ENCODE data around the gene TRIM17.

DNA sequence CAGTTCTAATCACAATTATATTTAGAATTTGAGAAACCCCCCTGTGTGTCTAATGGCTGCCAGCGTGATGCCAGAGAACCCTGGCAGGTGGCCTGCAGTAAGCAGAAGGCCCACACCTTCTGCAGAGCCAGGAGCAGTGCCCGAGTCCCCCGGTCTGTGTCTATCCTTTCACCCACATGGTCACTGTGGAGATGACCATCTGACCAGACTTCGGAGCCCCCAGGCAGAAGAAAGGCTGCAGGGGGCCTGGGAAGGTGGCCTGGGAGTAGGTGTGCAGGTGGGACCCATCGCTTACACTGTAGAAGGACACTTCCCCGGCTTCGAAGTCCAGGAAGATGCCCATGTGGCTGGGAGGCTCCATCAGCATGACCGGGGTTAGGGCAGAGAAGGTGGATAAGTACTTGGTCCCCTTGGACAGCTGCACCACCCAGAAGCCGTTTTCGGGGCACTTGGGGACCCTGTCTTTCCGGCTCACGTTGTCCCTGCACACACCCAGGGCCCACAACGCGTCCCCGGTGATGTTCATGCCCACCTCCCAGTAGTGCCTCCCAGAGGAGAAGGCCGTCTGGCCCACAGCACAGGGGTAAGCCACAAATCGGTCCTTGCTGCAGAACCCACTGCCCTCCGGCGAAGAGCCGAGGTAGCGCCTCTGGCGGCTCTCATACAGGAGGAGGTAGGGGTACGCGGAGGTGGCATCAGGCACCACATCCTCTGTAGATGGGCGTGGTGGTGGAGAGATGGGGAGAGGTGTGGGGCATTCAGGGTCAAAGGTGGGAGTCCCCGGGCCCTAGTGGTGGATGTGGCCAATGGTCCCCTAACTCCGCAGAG is 8.4 kb downstream of the TRIM17 start:
- TF ChIP-seq, protein P1, sequence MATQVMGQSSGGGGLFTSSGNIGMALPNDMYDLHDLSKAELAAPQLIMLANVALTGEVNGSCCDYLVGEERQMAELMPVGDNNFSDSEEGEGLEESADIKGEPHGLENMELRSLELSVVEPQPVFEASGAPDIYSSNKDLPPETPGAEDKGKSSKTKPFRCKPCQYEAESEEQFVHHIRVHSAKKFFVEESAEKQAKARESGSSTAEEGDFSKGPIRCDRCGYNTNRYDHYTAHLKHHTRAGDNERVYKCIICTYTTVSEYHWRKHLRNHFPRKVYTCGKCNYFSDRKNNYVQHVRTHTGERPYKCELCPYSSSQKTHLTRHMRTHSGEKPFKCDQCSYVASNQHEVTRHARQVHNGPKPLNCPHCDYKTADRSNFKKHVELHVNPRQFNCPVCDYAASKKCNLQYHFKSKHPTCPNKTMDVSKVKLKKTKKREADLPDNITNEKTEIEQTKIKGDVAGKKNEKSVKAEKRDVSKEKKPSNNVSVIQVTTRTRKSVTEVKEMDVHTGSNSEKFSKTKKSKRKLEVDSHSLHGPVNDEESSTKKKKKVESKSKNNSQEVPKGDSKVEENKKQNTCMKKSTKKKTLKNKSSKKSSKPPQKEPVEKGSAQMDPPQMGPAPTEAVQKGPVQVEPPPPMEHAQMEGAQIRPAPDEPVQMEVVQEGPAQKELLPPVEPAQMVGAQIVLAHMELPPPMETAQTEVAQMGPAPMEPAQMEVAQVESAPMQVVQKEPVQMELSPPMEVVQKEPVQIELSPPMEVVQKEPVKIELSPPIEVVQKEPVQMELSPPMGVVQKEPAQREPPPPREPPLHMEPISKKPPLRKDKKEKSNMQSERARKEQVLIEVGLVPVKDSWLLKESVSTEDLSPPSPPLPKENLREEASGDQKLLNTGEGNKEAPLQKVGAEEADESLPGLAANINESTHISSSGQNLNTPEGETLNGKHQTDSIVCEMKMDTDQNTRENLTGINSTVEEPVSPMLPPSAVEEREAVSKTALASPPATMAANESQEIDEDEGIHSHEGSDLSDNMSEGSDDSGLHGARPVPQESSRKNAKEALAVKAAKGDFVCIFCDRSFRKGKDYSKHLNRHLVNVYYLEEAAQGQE (IDR thresholded peaks at IDR 0.05; ENCODE audit: low read depth) = no peak
- TF ChIP-seq EP300 (IDR thresholded peaks at IDR 0.05; ENCODE audit: borderline replicate concordance) (no peak), FOXM1 (IDR thresholded peaks at IDR 0.05; ENCODE audit: borderline replicate concordance, low read depth) (no peak), TAF1 (IDR thresholded peaks at IDR 0.05; ENCODE audit: low read depth) (no peak), TCF12 (IDR thresholded peaks at IDR 0.05; ENCODE audit: low read depth) (no peak), CEBPB (IDR thresholded peaks at IDR 0.05) (no peak), YY1 (IDR thresholded peaks at IDR 0.05; ENCODE audit: low read depth) (no peak), NFIC (IDR thresholded peaks at IDR 0.05) (no peak), RAD21 (IDR thresholded peaks at IDR 0.05; ENCODE audit: low read depth) (no peak), ZBTB7A (IDR thresholded peaks at IDR 0.05; ENCODE audit: low read depth) (no peak), EGR1 (IDR thresholded peaks at IDR 0.05) (no peak), CREB1 (IDR thresholded peaks at IDR 0.05; ENCODE audit: low read depth) (no peak)
- TF ChIP-seq, protein P2, sequence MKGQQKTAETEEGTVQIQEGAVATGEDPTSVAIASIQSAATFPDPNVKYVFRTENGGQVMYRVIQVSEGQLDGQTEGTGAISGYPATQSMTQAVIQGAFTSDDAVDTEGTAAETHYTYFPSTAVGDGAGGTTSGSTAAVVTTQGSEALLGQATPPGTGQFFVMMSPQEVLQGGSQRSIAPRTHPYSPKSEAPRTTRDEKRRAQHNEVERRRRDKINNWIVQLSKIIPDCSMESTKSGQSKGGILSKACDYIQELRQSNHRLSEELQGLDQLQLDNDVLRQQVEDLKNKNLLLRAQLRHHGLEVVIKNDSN (IDR thresholded peaks at IDR 0.05) = no peak
